ENCODE data around the gene AGBL4. TPM values are rescaled to one million over a fixed set of nuclear protein-coding genes. Genes with fewer than 3 reads are reported as not detected.

AGBL4 gene
- total RNA-seq, 4 donors from 2014 or later, result not detected

DNA sequence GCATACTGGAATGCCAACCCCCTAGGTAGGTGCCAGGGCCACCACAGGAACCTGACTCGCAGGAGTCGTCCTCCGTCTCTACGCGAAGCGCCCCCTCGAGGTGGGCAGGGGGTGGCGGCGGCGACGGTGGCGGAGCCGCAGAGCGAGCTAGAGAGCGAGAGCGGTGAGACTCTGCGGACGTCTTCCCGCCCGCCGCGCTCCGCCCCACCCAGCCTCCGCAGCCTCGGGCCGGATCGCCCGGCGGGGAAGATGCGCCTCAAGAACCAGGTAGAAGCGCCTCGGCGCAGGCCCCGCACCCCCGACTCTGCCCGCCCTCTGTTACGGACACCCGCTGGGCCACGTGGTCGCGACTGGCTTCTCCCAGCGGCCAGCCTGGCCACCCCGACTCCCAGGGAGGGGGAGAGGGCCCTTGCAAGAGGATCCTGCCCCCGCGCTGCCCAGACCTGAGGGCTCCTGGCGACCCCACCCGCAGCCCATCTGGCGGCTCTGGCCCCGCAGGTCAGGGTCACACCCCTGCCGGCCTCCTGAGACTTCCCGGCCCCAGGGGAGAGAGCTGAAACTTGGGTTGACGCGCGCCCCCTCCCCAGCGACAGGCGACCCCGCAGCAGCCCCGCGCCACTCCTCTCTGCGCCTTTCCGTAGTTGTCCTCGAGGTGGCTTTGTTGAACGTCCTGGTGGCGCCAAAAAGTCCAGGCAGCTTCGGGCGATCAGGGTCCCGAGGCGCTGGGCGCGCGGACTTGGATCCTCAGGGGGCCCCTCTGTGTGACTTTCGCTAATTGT is 24.4 kb upstream of the AGBL4 start:
- Histone ChIP-seq H3K4me3 (peak overlapping the region in 3 of 4 donors; percentile 2 to 41 (median 23)), H3K4me1 (peaks cover 0 to 8% (median 0%) of the 10 kb centered on the region in 3 donors), H3K9me3 (no peaks in the 10 kb centered on the region), H3K36me3 (no peaks in the 10 kb centered on the region), H3K27me3 (peaks cover 6 to 58% (median 9%) of the 10 kb centered on the region in 4 donors), H3K27ac (no peak overlapping the region)
- no peak for TF ChIP-seq POLR2A (IDR thresholded peaks at IDR 0.05)
- TF ChIP-seq, protein P1, sequence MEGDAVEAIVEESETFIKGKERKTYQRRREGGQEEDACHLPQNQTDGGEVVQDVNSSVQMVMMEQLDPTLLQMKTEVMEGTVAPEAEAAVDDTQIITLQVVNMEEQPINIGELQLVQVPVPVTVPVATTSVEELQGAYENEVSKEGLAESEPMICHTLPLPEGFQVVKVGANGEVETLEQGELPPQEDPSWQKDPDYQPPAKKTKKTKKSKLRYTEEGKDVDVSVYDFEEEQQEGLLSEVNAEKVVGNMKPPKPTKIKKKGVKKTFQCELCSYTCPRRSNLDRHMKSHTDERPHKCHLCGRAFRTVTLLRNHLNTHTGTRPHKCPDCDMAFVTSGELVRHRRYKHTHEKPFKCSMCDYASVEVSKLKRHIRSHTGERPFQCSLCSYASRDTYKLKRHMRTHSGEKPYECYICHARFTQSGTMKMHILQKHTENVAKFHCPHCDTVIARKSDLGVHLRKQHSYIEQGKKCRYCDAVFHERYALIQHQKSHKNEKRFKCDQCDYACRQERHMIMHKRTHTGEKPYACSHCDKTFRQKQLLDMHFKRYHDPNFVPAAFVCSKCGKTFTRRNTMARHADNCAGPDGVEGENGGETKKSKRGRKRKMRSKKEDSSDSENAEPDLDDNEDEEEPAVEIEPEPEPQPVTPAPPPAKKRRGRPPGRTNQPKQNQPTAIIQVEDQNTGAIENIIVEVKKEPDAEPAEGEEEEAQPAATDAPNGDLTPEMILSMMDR (IDR thresholded peaks at IDR 0.05), result no peak
- intact Hi-C loops (cut with DNase I), result no loop called here
- DNase-seq, result no peak
- 6 to 34% methylated on average over 7 to 21 of the region's 72 CpGs for WGBS, 2 donors

- no peak overlapping the region for H3K4me3 ChIP-seq
- no peaks in the 10 kb centered on the region for H3K36me3 ChIP-seq
- H3K9me3 ChIP-seq, result no peaks in the 10 kb centered on the region
- DNase-seq, result no peak
- H3K4me1 ChIP-seq, result no peaks in the 10 kb centered on the region
- TF ChIP-seq POLR2A (IDR thresholded peaks at IDR 0.05), result no peak
- TF ChIP-seq, protein P1 (IDR thresholded peaks at IDR 0.05), result no peak
- H3K27ac ChIP-seq, result no peak overlapping the region
- intact Hi-C loops (cut with DNase I), result no loop called here
- WGBS, 2 donors, result 42 to 60% methylated on average over 5 of the region's 5 CpGs
- H3K27me3 ChIP-seq, result peaks cover 0 to 18% (median 0%) of the 10 kb centered on the region in 4 donors
Measured at GRCh38 chr1:50038237-50038809, 14.6 kb upstream of the AGBL4 start.

- Histone ChIP-seq H3K27ac (no peak overlapping the region), H3K36me3 (no peaks in the 10 kb centered on the region), H3K27me3 (peaks cover 0 to 22% (median 0%) of the 10 kb centered on the region in 4 donors), H3K4me3 (no peak overlapping the region), H3K9me3 (no peaks in the 10 kb centered on the region), H3K4me1 (peaks cover 0 to 10% (median 0%) of the 10 kb centered on the region in 3 donors)
- no peak for TF ChIP-seq POLR2A (IDR thresholded peaks at IDR 0.05)
- TF ChIP-seq, protein P1 (IDR thresholded peaks at IDR 0.05), result no peak
- no peak for DNase-seq
- intact Hi-C loops (cut with DNase I), result no loop called here
- WGBS, 2 donors, result 43 to 60% methylated on average over 1 of the region's 1 CpG
Measured at GRCh38 chr1:50027794-50028193, 4.0 kb upstream of the AGBL4 start.

- Histone ChIP-seq H3K27ac (no peak overlapping the region), H3K4me1 (no peaks in the 10 kb centered on the region), H3K27me3 (no peaks in the 10 kb centered on the region), H3K9me3 (peaks cover 0 to 10% (median 6%) of the 10 kb centered on the region in 3 donors), H3K4me3 (no peak overlapping the region), H3K36me3 (no peaks in the 10 kb centered on the region)
- DNase-seq, result no peak
- WGBS, 2 donors, result no CpG with 5 or more reads among the region's 1 CpG
- intact Hi-C loops (cut with DNase I), result no loop called here
- no peak for TF ChIP-seq POLR2A (IDR thresholded peaks at IDR 0.05)
- TF ChIP-seq, protein P1 (IDR thresholded peaks at IDR 0.05), result no peak
Measured at GRCh38 chr1:49995734-49996133, 28.0 kb downstream of the AGBL4 start.

DNA sequence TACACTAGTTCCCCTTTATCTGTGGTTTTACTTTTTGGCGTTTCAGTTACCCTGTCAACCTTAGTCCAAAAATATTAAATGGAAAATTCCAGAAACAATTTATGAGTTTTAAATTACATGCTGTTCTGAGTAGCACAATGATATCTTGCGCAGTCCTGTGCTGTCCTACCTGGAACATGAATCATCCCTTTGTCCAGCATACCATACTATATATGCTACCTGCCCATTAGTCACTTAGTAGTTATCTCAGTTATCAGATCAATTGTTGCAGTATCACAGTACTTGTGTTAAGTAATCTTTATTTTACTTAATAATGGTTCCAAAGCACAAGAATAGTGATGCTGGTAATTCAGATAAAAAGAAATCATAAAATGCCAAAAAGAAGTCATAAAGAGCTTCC is 52.7 kb downstream of the AGBL4 start:
- intact Hi-C loops (cut with DNase I), result no loop called here
- no peaks in the 10 kb centered on the region for H3K27me3 ChIP-seq
- H3K27ac ChIP-seq, result no peak overlapping the region
- no peaks in the 10 kb centered on the region for H3K4me1 ChIP-seq
- WGBS, 2 donors, result 73 to 77% methylated on average over 2 of the region's 2 CpGs
- H3K4me3 ChIP-seq, result no peak overlapping the region
- DNase-seq, result no peak
- H3K36me3 ChIP-seq, result no peaks in the 10 kb centered on the region
- TF ChIP-seq, protein P1 (IDR thresholded peaks at IDR 0.05), result no peak
- no peak for TF ChIP-seq POLR2A (IDR thresholded peaks at IDR 0.05)
- H3K9me3 ChIP-seq, result no peaks in the 10 kb centered on the region
